Thyroid gland (tissue), 4 donors: ENCODE results near the gene PLEKHA7.

Experiments
- POLR2A ChIP-seq, 2 donors: fragments of 450-650 bp; IDR thresholded peaks; one replicate each; pipeline ENCODE4 v1.6.1; 2017; ENCODE audit warnings: antibody characterized with exemption in 2 of 2, mild to moderate bottlenecking in 2 of 2, moderate library complexity in 1 of 2
- TF ChIP-seq, protein P1 (sequence below), 6 experiments: fragments of 200-600 bp in 3 of 6; fragments of 450-650 bp in 3 of 6; sonication (generic) in 3 of 6; IDR thresholded peaks; one replicate each; pipeline ENCODE4 v1.5.1; 2016 to 2019; ENCODE audit warnings: antibody characterized with exemption in 6 of 6, mild to moderate bottlenecking in 2 of 6, inconsistent platforms in 1 of 6, moderate library complexity in 1 of 6

GRCh38 chr11:16925561-16926065, 88.6 kb downstream of the PLEKHA7 start:
- TF ChIP-seq, protein P1, sequence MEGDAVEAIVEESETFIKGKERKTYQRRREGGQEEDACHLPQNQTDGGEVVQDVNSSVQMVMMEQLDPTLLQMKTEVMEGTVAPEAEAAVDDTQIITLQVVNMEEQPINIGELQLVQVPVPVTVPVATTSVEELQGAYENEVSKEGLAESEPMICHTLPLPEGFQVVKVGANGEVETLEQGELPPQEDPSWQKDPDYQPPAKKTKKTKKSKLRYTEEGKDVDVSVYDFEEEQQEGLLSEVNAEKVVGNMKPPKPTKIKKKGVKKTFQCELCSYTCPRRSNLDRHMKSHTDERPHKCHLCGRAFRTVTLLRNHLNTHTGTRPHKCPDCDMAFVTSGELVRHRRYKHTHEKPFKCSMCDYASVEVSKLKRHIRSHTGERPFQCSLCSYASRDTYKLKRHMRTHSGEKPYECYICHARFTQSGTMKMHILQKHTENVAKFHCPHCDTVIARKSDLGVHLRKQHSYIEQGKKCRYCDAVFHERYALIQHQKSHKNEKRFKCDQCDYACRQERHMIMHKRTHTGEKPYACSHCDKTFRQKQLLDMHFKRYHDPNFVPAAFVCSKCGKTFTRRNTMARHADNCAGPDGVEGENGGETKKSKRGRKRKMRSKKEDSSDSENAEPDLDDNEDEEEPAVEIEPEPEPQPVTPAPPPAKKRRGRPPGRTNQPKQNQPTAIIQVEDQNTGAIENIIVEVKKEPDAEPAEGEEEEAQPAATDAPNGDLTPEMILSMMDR (IDR thresholded peaks at IDR 0.05): no peak
- TF ChIP-seq POLR2A (IDR thresholded peaks at IDR 0.05): peak in 1 of 2 donors; percentile 70
